ENCODE measurements around the gene ZDHHC14.

DNA sequence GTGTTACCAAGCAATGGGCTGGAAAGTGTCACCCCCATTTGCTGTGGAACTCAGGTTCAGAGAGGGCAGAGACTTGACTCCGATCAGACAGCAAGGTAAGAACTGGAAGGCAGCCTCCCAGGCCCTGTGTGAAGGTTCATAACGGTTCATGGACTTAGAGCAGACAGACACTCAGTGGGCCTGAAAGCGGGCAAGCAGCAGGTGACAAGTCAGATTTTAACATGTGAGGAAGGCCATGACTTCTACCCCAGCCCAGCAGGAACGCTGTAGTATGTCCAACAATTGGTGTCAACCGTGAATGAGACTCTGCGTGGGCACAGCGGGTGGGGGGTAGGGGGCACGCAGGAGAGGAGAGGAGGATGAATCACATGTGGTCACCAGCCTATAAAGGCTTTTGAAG lies 224.5 kb downstream of the ZDHHC14 start:
- no peak for TF ChIP-seq EZH2 (optimal IDR thresholded peaks at IDR 0.05; ENCODE audit: low read depth, low read length)
- TF ChIP-seq, protein P1, sequence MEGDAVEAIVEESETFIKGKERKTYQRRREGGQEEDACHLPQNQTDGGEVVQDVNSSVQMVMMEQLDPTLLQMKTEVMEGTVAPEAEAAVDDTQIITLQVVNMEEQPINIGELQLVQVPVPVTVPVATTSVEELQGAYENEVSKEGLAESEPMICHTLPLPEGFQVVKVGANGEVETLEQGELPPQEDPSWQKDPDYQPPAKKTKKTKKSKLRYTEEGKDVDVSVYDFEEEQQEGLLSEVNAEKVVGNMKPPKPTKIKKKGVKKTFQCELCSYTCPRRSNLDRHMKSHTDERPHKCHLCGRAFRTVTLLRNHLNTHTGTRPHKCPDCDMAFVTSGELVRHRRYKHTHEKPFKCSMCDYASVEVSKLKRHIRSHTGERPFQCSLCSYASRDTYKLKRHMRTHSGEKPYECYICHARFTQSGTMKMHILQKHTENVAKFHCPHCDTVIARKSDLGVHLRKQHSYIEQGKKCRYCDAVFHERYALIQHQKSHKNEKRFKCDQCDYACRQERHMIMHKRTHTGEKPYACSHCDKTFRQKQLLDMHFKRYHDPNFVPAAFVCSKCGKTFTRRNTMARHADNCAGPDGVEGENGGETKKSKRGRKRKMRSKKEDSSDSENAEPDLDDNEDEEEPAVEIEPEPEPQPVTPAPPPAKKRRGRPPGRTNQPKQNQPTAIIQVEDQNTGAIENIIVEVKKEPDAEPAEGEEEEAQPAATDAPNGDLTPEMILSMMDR (IDR thresholded peaks at IDR 0.05; ENCODE audit: low read length): no peak
